Osteocyte (in vitro differentiated cells): ENCODE results near the gene IKZF1. TPM values are rescaled to one million over a fixed set of nuclear protein-coding genes. Genes with fewer than 3 reads are reported as not detected.

Source experiments
- DNase-seq: peaks from one replicate; pipeline ENCODE4 v3.0.0; 2021; ENCODE audit warnings: mixed read lengths; ENCODE audit not compliant: unreplicated experiment; ENCODE audit errors: extremely low spot score
- H3K27ac Mint-ChIP-seq: one replicate; pipeline ENCODE4 v1.8.0; 2021; ENCODE audit warnings: mild to moderate bottlenecking, mixed read lengths; ENCODE audit not compliant: unreplicated experiment
- H3K27me3 Mint-ChIP-seq: one replicate; pipeline ENCODE4 v1.8.0; 2021; ENCODE audit warnings: mixed read lengths; ENCODE audit not compliant: unreplicated experiment
- H3K36me3 Mint-ChIP-seq: one replicate; pipeline ENCODE4 v1.8.0; 2021; ENCODE audit warnings: mixed read lengths; ENCODE audit not compliant: unreplicated experiment
- H3K4me1 Mint-ChIP-seq: one replicate; pipeline ENCODE4 v1.8.0; 2021; ENCODE audit warnings: mixed read lengths; ENCODE audit not compliant: unreplicated experiment
- H3K4me3 Mint-ChIP-seq: one replicate; pipeline ENCODE4 v1.8.0; 2021; ENCODE audit warnings: mild to moderate bottlenecking, moderate library complexity, mixed read lengths; ENCODE audit not compliant: unreplicated experiment
- H3K9me3 Mint-ChIP-seq: one replicate; pipeline ENCODE4 v1.8.0; 2021; ENCODE audit warnings: mixed read lengths; ENCODE audit not compliant: unreplicated experiment
- CTCF ChIP-seq: fragments of 200-600 bp; sonication (generic); IDR thresholded peaks from 2 replicates; pipeline ENCODE4 v1.5.0; 2021; ENCODE audit warnings: antibody characterized with exemption, mild to moderate bottlenecking, moderate library complexity
- total RNA-seq: library from RNA; stranded (reverse); gene quantifications from 2 replicates; pipeline ENCODE4 v1.2.1, GENCODE V29; 2021

The IKZF1 gene
- total RNA-seq, 1 donor from 2014 or later = not detected

DNA sequence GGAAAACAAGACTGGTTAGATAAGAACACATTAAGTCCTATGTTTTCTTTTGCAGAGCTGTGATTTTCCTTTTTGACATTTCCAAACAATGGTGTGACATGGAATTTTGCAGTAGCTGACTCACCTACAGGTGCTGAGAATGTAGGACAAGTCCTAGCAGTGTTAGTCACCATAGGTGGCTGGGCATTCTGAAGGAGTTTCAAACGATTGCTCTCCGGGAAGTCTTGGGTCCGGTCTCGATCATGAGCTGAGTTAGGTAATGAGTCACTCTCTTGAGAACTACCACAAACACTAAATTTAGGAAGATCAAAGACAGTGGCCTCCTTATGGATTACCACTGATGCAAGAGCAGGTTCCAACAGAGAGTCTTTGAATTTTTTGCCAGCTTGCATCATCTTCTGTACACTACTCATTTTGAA, 142.0 kb downstream of the IKZF1 start:
- no peaks in the 10 kb centered on the region for H3K27me3 Mint-ChIP-seq
- peaks cover 15% of the 10 kb centered on the region for H3K4me1 Mint-ChIP-seq
- H3K27ac Mint-ChIP-seq = no peak overlapping the region
- no peak for DNase-seq
- TF ChIP-seq CTCF = no peak
- peaks cover 14% of the 10 kb centered on the region for H3K36me3 Mint-ChIP-seq
- H3K4me3 Mint-ChIP-seq = no peak overlapping the region
- no peaks in the 10 kb centered on the region for H3K9me3 Mint-ChIP-seq

DNA sequence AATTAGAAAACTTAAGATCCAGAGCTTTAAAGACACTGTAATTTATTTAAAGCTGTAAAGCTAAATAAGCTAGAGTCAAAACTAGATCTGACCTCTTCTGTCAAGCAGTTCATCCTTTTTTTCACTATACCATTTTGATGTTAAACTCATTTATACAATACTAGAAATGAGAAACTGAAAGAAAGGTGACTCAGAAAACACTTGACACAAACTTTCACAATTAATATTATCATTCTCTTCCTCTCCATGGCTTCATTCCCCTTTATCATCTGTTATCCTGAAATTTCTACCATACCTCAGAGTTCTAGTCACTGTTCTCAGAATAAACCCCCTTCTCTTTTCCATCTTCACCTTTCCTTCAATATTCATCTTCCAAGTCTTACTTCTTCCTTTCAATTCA, 144.3 kb downstream of the IKZF1 start:
- DNase-seq = no peak
- no peak overlapping the region for H3K27ac Mint-ChIP-seq
- H3K27me3 Mint-ChIP-seq = peaks cover 8% of the 10 kb centered on the region
- peaks cover 14% of the 10 kb centered on the region for H3K36me3 Mint-ChIP-seq
- no peak for TF ChIP-seq CTCF
- H3K4me3 Mint-ChIP-seq = no peak overlapping the region
- no peaks in the 10 kb centered on the region for H3K9me3 Mint-ChIP-seq
- peaks cover 15% of the 10 kb centered on the region for H3K4me1 Mint-ChIP-seq

DNA sequence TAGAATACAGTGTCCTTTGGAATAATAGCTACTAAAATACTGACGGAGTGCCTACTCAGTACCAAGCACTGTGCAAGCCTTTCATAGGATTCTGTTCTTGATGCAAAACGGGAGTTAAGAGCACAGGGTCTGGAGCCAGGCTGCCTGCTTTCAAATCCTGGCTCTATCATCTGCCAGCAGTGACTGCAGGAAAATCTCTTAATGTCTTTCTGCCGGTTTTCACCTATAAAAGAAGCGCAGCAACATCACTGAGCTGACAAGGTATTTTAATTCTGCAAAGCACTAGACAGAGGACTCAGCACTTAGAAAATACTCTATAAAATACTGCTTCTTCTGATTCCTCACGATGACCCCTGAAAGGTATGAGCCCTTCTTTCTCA, 145.0 kb downstream of the IKZF1 start:
- DNase-seq = no peak
- H3K27me3 Mint-ChIP-seq = peaks cover 12% of the 10 kb centered on the region
- H3K4me3 Mint-ChIP-seq = peak overlapping the region; percentile 84
- H3K36me3 Mint-ChIP-seq = peaks cover 14% of the 10 kb centered on the region
- peak overlapping the region; percentile 50 for H3K27ac Mint-ChIP-seq
- no peaks in the 10 kb centered on the region for H3K9me3 Mint-ChIP-seq
- H3K4me1 Mint-ChIP-seq = peaks cover 15% of the 10 kb centered on the region
- no peak for TF ChIP-seq CTCF

- peaks cover 14% of the 10 kb centered on the region for H3K36me3 Mint-ChIP-seq
- peaks cover 16% of the 10 kb centered on the region for H3K27me3 Mint-ChIP-seq
- H3K9me3 Mint-ChIP-seq = no peaks in the 10 kb centered on the region
- H3K4me1 Mint-ChIP-seq = peaks cover 15% of the 10 kb centered on the region
- peak within 1 kb of the TSS; percentile 50 for H3K27ac Mint-ChIP-seq
- DNase-seq = no peak
- peak within 1 kb of the TSS; percentile 84 for H3K4me3 Mint-ChIP-seq
- TF ChIP-seq CTCF = no peak
Observed at GRCh38 chr7:50449881-50450589, 145.5 kb downstream of the IKZF1 start, which contains the start of gene FIGNL1. Gene FIGNL1, minus strand, starts transcription at chr7:50450350. Its CDS starts 3,063 bp downstream, at chr7:50447287.

DNA sequence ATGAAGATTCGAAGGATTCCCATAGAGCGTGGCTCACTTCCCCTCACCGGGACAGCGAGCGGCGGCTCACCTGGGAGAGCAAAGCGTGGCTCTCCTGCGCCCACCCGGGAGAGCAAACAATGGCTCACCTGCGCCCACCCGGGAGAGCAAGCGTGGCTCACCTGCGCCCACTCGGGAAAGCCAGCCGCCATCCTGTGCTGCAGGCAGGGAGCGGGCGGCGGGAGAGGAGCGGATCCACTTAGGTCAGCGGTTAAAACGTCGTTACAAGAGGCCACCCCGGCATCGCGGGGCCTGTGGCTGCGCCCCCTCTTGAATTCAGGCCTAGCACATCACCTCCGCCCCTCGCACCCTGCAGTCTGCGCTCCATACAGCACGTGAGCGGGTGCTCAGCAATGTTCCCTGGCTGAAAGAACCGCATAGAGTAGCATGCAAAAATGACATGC, 146.1 kb downstream of the IKZF1 start:
- H3K27me3 Mint-ChIP-seq = peaks cover 21% of the 10 kb centered on the region
- peaks cover 12% of the 10 kb centered on the region for H3K36me3 Mint-ChIP-seq
- peak overlapping the region; percentile 84 for H3K4me3 Mint-ChIP-seq
- no peak overlapping the region for H3K27ac Mint-ChIP-seq
- no peaks in the 10 kb centered on the region for H3K9me3 Mint-ChIP-seq
- peaks cover 15% of the 10 kb centered on the region for H3K4me1 Mint-ChIP-seq
- no peak for TF ChIP-seq CTCF
- DNase-seq = no peak

Other genes starting within 250 kb of the IKZF1 start
- not detected in 2 replicates for gene ZPBP, start 211.5 kb upstream of the IKZF1 start, total RNA-seq
- gene FIGNL1, start 145.6 kb downstream of the IKZF1 start, total RNA-seq = 7.6 TPM in 2 replicates